Thyroid gland (tissue), 4 donors: ENCODE results near the gene OTUB1.

ENCODE experiments used
- POLR2A ChIP-seq, 2 donors: fragments of 450-650 bp; IDR thresholded peaks; one replicate each; pipeline ENCODE4 v1.6.1; 2017; ENCODE audit warnings: antibody characterized with exemption in 2 of 2, mild to moderate bottlenecking in 2 of 2, moderate library complexity in 1 of 2
- TF ChIP-seq, protein P1 (sequence below), 6 experiments: fragments of 200-600 bp in 3 of 6; fragments of 450-650 bp in 3 of 6; sonication (generic) in 3 of 6; IDR thresholded peaks; one replicate each; pipeline ENCODE4 v1.5.1; 2016 to 2019; ENCODE audit warnings: antibody characterized with exemption in 6 of 6, mild to moderate bottlenecking in 2 of 6, inconsistent platforms in 1 of 6, moderate library complexity in 1 of 6

DNA sequence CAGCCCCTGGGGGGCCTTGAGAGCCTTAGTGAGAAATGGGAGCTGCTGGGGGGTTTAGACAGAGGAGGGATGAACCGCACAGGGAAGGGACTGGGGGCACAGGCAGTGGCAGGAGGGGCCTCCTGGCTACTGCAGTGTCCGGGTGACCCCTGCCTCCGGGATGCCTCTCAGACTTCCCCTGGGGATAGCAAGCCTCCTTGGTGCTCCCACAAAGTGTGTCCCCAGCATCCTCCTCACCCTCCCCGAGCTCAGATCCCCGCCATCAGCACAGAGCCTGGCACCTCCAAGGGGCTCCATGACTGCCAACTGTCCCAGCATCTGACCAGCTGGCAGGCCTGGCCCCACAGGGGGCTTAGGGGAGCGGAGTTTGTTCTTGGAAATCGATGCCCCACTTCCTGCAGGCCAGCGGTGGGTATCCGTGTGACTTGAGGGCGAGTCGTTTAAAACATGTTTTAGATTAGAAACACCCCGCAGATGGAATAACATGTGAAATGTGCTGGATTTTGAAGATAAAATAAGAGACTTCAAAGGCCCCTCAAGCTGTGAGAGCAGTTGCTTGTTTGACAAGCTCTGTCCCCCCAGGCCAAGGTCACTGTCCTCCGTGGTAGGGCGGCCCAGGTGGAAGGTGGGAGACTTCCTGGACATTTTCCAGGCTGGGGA lies 36.0 kb downstream of the OTUB1 start:
- TF ChIP-seq POLR2A (IDR thresholded peaks at IDR 0.05) = no peak
- TF ChIP-seq, protein P1, sequence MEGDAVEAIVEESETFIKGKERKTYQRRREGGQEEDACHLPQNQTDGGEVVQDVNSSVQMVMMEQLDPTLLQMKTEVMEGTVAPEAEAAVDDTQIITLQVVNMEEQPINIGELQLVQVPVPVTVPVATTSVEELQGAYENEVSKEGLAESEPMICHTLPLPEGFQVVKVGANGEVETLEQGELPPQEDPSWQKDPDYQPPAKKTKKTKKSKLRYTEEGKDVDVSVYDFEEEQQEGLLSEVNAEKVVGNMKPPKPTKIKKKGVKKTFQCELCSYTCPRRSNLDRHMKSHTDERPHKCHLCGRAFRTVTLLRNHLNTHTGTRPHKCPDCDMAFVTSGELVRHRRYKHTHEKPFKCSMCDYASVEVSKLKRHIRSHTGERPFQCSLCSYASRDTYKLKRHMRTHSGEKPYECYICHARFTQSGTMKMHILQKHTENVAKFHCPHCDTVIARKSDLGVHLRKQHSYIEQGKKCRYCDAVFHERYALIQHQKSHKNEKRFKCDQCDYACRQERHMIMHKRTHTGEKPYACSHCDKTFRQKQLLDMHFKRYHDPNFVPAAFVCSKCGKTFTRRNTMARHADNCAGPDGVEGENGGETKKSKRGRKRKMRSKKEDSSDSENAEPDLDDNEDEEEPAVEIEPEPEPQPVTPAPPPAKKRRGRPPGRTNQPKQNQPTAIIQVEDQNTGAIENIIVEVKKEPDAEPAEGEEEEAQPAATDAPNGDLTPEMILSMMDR (IDR thresholded peaks at IDR 0.05) = no peak
